OCI-LY1 (cell line): ENCODE measurements around the gene CYP2F1.
A peak's percentile ranks its signal among the peaks of the same experiment; 100 is the strongest.
"Not testable (repeated sequence)": the region's sequence is repeated elsewhere in the genome, so short reads cannot be mapped to it uniquely, and the experiment has no call there.

Source experiments
- H2AFZ ChIP-seq: fragments of 200-600 bp; sonication (generic), shearing (Covaris generic); 2 replicates; pipeline ENCODE4 v1.6.0; 2014; ENCODE audit warnings: antibody characterized with exemption, mild to moderate bottlenecking, low read length
- H3F3A ChIP-seq: fragments of 200-600 bp; sonication (generic), shearing (Covaris generic); 2 replicates; pipeline ENCODE4 v1.6.0; 2014; ENCODE audit warnings: mild to moderate bottlenecking, antibody characterized with exemption, low read length, moderate library complexity; ENCODE audit not compliant: insufficient read depth
- H3K27ac ChIP-seq: fragments of 200-600 bp; sonication (generic); 2 replicates; pipeline ENCODE4 v1.5.1; 2014; ENCODE audit warnings: low read length, mixed run types, mild to moderate bottlenecking, low read depth; ENCODE audit not compliant: poor library complexity, severe bottlenecking
- H3K27me3 ChIP-seq: fragments of 200-600 bp; sonication (generic); 2 replicates; pipeline ENCODE4 v1.6.0; 2014; ENCODE audit warnings: antibody characterized with exemption, mild to moderate bottlenecking, low read length, moderate library complexity; ENCODE audit not compliant: insufficient read depth
- H3K36me3 ChIP-seq: fragments of 200-600 bp; sonication (generic); 2 replicates; pipeline ENCODE4 v1.6.1; 2014; ENCODE audit warnings: mild to moderate bottlenecking, antibody characterized with exemption, low read length, moderate library complexity, mixed read lengths; ENCODE audit not compliant: insufficient read depth
- H3K4me1 ChIP-seq: fragments of 200-600 bp; sonication (generic); 2 replicates; pipeline ENCODE4 v1.5.1; 2014; ENCODE audit warnings: mild to moderate bottlenecking, low read length, moderate library complexity; ENCODE audit not compliant: insufficient read depth, severe bottlenecking
- H3K4me2 ChIP-seq: fragments of 200-600 bp; sonication (generic), shearing (Covaris generic); 2 replicates; pipeline ENCODE4 v1.6.1; 2014; ENCODE audit warnings: low read length
- H3K4me3 ChIP-seq: fragments of 200-600 bp; sonication (generic); 2 replicates; pipeline ENCODE4 v1.5.1; 2014; ENCODE audit warnings: low read length, low read depth, mild to moderate bottlenecking, mixed read lengths; ENCODE audit not compliant: poor library complexity, severe bottlenecking
- H3K79me2 ChIP-seq: fragments of 200-600 bp; shearing (Covaris generic); 2 replicates; pipeline ENCODE4 v1.6.1; 2016; ENCODE audit warnings: mixed run types, low read length, mixed read lengths; ENCODE audit not compliant: insufficient read depth
- H3K9ac ChIP-seq: fragments of 200-600 bp; sonication (generic), shearing (Covaris generic); 2 replicates; pipeline ENCODE4 v1.6.1; 2014; ENCODE audit warnings: mild to moderate bottlenecking, low read length, mixed read lengths
- H3K9me2 ChIP-seq: fragments of 200-600 bp; sonication (generic), shearing (Covaris generic); 2 replicates; pipeline ENCODE4 v1.6.1; 2014; ENCODE audit warnings: low read depth, mild to moderate bottlenecking, low read length, mixed read lengths
- H3K9me3 ChIP-seq: fragments of 200-600 bp; shearing (Covaris generic); 2 replicates; pipeline ENCODE4 v1.6.1; 2014; ENCODE audit warnings: low read length, mixed read lengths
- H4K20me1 ChIP-seq: fragments of 200-600 bp; sonication (generic), shearing (Covaris generic); 2 replicates; pipeline ENCODE4 v1.6.0; 2016; ENCODE audit warnings: mild to moderate bottlenecking, low read length; ENCODE audit not compliant: insufficient read depth
- EZH2 ChIP-seq: fragments of 200-600 bp; sonication (generic), shearing (Covaris generic); IDR thresholded peaks from 2 replicates; pipeline ENCODE4 v1.8.0; 2017; ENCODE audit warnings: borderline replicate concordance, mixed run types, mild to moderate bottlenecking, antibody characterized with exemption, low read length, moderate library complexity, mixed read lengths
- TF ChIP-seq, protein P1 (sequence below): fragments of 200-600 bp; sonication (generic), shearing (Covaris generic); IDR thresholded peaks from 2 replicates; pipeline ENCODE4 v1.5.1; 2017; ENCODE audit warnings: mild to moderate bottlenecking, antibody characterized with exemption, low read length, moderate library complexity, mixed read lengths

CYP2F1 gene

DNA sequence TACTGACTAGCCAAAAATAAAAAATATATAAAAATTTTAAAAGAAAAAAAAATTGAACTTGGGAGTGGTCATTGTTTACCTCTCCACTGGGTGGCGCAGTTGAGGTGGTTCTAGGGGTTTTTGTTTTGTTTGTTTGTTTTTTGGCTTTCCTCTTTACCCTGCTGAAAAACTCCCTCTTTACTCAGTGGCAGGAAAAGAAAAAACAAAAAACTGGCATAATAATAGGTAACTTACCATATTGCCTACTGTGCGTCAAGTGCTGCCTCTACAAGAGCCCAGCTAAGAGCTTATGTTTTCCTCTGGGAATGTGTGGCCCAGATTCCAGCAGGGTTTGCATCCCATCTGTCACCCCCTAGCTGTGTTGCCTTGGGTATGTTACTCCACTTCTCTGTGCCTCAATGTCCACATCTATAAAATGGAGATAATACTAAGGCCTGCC is 12.6 kb downstream of the CYP2F1 start:
- not testable (repeated sequence) for H3K4me1 ChIP-seq, H3K36me3 ChIP-seq, H3K4me2 ChIP-seq, H3K27me3 ChIP-seq, H4K20me1 ChIP-seq, H3K79me2 ChIP-seq, H3K9me3 ChIP-seq, H3K9me2 ChIP-seq, H3F3A ChIP-seq, H3K9ac ChIP-seq, H3K4me3 ChIP-seq, H3K27ac ChIP-seq, H2AFZ ChIP-seq
- TF ChIP-seq, protein P1, sequence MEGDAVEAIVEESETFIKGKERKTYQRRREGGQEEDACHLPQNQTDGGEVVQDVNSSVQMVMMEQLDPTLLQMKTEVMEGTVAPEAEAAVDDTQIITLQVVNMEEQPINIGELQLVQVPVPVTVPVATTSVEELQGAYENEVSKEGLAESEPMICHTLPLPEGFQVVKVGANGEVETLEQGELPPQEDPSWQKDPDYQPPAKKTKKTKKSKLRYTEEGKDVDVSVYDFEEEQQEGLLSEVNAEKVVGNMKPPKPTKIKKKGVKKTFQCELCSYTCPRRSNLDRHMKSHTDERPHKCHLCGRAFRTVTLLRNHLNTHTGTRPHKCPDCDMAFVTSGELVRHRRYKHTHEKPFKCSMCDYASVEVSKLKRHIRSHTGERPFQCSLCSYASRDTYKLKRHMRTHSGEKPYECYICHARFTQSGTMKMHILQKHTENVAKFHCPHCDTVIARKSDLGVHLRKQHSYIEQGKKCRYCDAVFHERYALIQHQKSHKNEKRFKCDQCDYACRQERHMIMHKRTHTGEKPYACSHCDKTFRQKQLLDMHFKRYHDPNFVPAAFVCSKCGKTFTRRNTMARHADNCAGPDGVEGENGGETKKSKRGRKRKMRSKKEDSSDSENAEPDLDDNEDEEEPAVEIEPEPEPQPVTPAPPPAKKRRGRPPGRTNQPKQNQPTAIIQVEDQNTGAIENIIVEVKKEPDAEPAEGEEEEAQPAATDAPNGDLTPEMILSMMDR, result peak; percentile 34

DNA sequence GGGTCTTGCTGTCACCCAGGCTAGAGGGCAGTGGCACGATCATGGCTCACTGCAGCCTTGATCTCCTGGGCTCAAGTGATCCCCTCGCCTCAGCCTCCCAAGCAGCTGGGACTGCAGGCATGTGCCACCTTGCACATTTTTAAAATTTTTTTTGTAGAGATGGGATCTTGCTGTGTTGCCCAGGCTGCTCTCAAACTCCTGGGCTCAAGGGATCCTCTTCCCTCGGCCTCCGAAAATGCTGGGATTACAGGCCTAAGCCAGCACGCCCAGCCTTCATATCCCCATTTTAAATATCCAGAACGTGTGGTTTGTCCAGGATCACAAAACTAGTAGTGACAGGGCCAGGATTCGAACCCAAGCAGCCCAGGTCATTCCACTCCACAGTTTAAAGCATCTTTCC is 13.1 kb downstream of the CYP2F1 start:
- H3K27ac ChIP-seq, H3K9me3 ChIP-seq, H3K9ac ChIP-seq, H3K4me2 ChIP-seq, H3K79me2 ChIP-seq, H3K4me1 ChIP-seq, H4K20me1 ChIP-seq, H2AFZ ChIP-seq, H3F3A ChIP-seq, H3K9me2 ChIP-seq, H3K27me3 ChIP-seq, H3K36me3 ChIP-seq, H3K4me3 ChIP-seq: not testable (repeated sequence)

DNA sequence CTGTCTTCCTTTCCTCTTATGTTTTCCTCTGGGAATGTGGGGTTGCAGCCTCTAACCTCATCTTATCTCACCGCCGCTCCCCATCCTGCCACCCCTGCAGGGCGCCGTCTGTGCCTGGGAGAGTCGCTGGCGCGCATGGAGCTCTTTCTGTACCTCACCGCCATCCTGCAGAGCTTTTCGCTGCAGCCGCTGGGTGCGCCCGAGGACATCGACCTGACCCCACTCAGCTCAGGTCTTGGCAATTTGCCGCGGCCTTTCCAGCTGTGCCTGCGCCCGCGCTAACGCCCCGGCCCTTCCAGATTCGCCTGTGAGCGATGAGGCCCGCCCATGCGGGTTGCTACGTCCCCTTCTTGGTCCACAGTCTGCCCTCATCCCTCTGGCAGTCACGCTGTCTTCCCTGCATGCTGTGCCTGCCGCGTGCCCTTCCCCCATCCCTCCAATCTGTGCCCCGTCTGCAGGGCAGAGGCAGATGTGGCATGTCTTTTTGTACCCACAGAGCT is 13.6 kb downstream of the CYP2F1 start:
- not testable (repeated sequence) for H3K4me2 ChIP-seq, H3K9ac ChIP-seq, H3K4me3 ChIP-seq

DNA sequence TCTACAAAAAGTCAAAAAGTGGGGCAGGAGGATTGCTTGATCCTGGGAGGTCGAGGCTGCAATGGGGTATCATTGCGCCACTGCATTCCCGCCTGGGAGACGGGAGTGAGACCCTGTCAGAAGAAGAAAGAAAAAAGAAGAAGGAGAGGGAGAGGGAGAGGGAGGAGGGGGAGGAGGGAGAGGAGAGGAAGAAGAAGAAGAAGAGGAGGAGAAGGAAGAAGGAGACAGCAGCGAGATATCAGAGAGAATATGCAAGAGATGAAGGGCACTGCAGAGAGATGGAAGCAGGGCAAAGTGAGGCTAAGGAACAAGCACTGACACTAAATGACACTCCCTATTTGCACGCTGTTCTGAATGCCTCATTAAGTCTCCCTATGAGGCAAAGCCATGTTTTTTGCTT is 14.5 kb downstream of the CYP2F1 start:
- H3K36me3 ChIP-seq, result no peaks in the 10 kb centered on the region
- H3K4me3 ChIP-seq, result no peak overlapping the region
- H3K4me2 ChIP-seq, result no peak overlapping the region
- no peaks in the 10 kb centered on the region for H3K27me3 ChIP-seq
- H4K20me1 ChIP-seq, result no peaks in the 10 kb centered on the region
- no peaks in the 10 kb centered on the region for H3K9me3 ChIP-seq
- H3K9me2 ChIP-seq, result no peaks in the 10 kb centered on the region
- H3K27ac ChIP-seq, result no peak overlapping the region
- no peaks in the 10 kb centered on the region for H3K4me1 ChIP-seq
- no peaks in the 10 kb centered on the region for H3K79me2 ChIP-seq
- H3K9ac ChIP-seq, result no peak overlapping the region
- no peak overlapping the region for H2AFZ ChIP-seq
- no peak for TF ChIP-seq EZH2
- TF ChIP-seq, protein P1, result no peak
- H3F3A ChIP-seq, result no peaks in the 10 kb centered on the region

More for the DNA sequence above, 13.6 kb downstream of the CYP2F1 start:
- not testable (repeated sequence) for H3K9me2 ChIP-seq, H3K27me3 ChIP-seq, H3F3A ChIP-seq, H3K4me1 ChIP-seq, H3K36me3 ChIP-seq, H3K79me2 ChIP-seq, H2AFZ ChIP-seq, H3K9me3 ChIP-seq, H3K27ac ChIP-seq, H4K20me1 ChIP-seq
- TF ChIP-seq, protein P1, result peak; percentile 40
